ENCODE measurements around the gene CALML5.
A peak's percentile ranks its signal among the peaks of the same experiment; 100 is the strongest.

The CALML5 gene

DNA sequence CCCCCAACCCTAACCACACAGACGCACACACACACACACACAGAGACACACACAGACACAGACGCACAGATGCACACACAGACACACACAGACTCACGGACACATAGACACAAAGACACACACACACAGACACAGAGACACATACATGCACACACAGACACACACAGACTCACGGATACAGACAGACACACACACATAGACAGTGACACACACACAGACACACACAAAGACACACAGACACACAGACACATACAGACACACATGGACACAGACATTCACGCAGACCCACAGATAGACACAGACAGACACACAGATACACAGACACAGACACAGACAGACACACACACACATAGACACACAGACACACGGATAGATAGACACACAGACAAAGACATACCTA is 2.1 kb downstream of the CALML5 start:
- peaks cover 0 to 4% (median 0%) of the 10 kb centered on the region in 3 donors for H3K9me3 ChIP-seq
- H3K4me1 ChIP-seq = peaks cover 0 to 12% (median 0%) of the 10 kb centered on the region in 4 donors
- H3K27me3 ChIP-seq = no peaks in the 10 kb centered on the region
- no peak overlapping the region for H3K27ac ChIP-seq
- TF ChIP-seq, protein P1, sequence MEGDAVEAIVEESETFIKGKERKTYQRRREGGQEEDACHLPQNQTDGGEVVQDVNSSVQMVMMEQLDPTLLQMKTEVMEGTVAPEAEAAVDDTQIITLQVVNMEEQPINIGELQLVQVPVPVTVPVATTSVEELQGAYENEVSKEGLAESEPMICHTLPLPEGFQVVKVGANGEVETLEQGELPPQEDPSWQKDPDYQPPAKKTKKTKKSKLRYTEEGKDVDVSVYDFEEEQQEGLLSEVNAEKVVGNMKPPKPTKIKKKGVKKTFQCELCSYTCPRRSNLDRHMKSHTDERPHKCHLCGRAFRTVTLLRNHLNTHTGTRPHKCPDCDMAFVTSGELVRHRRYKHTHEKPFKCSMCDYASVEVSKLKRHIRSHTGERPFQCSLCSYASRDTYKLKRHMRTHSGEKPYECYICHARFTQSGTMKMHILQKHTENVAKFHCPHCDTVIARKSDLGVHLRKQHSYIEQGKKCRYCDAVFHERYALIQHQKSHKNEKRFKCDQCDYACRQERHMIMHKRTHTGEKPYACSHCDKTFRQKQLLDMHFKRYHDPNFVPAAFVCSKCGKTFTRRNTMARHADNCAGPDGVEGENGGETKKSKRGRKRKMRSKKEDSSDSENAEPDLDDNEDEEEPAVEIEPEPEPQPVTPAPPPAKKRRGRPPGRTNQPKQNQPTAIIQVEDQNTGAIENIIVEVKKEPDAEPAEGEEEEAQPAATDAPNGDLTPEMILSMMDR (IDR thresholded peaks at IDR 0.05) = no peak
- intact Hi-C loops (cut with DNase I; ENCODE audit: low total_unique reads) = no loop called here
- DNase-seq = no peak
- H3K36me3 ChIP-seq = no peaks in the 10 kb centered on the region
- H3K4me3 ChIP-seq = no peak overlapping the region

DNA sequence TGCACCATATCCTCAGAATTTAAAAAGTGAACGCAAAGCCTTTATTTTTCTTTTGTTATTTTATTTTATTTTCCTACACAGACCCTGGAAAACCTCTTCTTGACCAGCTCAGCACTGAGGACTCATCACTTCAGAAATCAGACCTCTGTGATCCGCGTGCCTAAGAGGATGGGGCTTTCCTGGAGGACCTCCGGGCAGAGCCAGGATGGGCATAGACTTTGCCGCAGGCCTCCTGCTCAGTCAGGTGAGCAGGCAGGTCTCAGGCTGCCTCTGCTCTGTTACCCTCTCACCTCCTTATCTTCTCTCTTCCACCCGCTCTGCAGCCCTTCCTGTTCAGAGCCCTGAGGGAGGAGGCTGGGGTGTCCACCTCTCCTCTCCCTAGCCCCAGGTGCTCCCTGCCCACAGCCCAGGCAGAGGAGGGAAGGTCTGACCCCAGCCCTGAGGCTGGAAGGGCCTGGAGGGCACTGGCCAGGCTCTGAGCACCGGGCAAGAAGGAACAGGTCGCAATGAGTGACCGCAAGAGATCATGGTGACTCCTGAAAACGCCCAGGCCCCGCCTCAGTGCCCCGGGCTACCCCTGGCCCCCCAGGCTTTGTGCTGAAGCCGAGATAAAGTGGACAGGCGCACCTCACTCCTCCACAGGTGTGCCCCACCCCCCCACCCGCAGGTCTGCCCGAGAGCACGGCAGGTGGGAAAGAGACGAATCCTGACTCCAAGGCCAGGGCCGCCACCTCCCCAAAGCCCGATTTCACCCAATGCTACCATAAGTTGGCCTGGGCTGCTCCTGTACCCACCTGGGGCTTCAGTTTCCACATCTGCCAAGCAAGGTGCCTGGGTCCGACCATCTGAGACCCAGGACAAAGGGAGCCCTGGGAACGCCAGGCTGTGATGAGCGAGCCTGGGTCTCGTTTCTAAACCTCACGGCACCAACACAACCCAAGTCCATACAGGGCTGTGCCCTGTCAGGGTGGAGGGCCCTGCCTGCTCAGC is 2.8 kb downstream of the CALML5 start:
- Histone ChIP-seq H3K36me3 (no peaks in the 10 kb centered on the region), H3K4me3 (no peak overlapping the region), H3K9me3 (peaks cover 0 to 5% (median 0%) of the 10 kb centered on the region in 3 donors), H3K4me1 (peaks cover 0 to 10% (median 0%) of the 10 kb centered on the region in 4 donors), H3K27me3 (no peaks in the 10 kb centered on the region), H3K27ac (no peak overlapping the region)
- DNase-seq = peak in 1 of 2 donors; percentile 49
- intact Hi-C loops (cut with DNase I; ENCODE audit: low total_unique reads) = no loop called here
- TF ChIP-seq, protein P1 (IDR thresholded peaks at IDR 0.05) = no peak

DNA sequence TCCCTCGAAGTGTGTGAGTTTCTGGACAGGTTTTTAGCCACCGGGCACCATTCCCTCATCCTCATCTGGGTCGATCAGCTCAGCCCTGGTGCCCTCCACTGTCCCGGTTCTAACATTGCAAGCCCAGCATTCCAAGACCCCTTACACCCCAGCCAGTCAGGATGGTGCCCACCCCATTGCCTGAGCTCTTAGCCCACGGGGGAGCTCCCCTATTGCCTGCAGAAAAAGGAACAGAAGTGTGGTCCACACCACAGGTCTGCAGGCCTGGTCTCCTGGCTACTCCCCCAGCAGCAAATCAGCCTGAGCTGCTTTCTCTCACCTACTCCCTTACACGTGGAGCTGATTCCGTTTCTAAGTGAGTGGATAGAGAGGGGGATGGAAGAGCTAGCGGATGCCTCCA is 4.8 kb downstream of the CALML5 start:
- Histone ChIP-seq H3K27me3 (no peaks in the 10 kb centered on the region), H3K27ac (no peak overlapping the region), H3K4me3 (no peak overlapping the region), H3K4me1 (peaks cover 0 to 13% (median 0%) of the 10 kb centered on the region in 4 donors), H3K36me3 (no peaks in the 10 kb centered on the region), H3K9me3 (peaks cover 0 to 5% (median 0%) of the 10 kb centered on the region in 3 donors)
- DNase-seq = peak in 1 of 2 donors; percentile 50
- intact Hi-C loops (cut with DNase I; ENCODE audit: low total_unique reads) = no loop called here
- TF ChIP-seq, protein P1 (IDR thresholded peaks at IDR 0.05) = no peak

DNA sequence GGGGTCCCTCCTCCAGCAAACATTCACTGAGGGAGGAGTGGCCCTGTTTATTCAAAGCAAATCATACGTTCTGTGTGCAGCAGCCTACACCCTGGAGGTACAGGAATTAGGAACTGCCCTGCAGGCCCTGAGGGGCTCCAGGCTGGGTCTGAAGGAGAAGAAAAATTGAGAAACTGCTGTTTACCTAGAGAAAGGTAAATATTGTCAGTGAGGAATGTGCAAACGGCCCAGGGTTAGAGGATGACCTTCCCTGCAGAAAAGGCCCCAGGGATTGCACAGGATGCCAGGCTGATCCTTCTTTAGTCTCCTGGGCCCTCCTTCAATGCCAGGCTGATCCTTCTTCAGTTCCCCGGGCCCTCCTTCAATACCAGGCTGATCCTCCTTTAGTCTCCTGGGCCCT is 5.7 kb downstream of the CALML5 start:
- no peak overlapping the region for H3K4me3 ChIP-seq
- no peaks in the 10 kb centered on the region for H3K27me3 ChIP-seq
- intact Hi-C loops (cut with DNase I; ENCODE audit: low total_unique reads) = no loop called here
- peak in 1 of 2 donors; percentile 28 for DNase-seq
- H3K27ac ChIP-seq = no peak overlapping the region
- peaks cover 0 to 6% (median 0%) of the 10 kb centered on the region in 4 donors for H3K4me1 ChIP-seq
- H3K9me3 ChIP-seq = peaks cover 0 to 5% (median 0%) of the 10 kb centered on the region in 3 donors
- TF ChIP-seq, protein P1 (IDR thresholded peaks at IDR 0.05) = no peak
- no peaks in the 10 kb centered on the region for H3K36me3 ChIP-seq

DNA sequence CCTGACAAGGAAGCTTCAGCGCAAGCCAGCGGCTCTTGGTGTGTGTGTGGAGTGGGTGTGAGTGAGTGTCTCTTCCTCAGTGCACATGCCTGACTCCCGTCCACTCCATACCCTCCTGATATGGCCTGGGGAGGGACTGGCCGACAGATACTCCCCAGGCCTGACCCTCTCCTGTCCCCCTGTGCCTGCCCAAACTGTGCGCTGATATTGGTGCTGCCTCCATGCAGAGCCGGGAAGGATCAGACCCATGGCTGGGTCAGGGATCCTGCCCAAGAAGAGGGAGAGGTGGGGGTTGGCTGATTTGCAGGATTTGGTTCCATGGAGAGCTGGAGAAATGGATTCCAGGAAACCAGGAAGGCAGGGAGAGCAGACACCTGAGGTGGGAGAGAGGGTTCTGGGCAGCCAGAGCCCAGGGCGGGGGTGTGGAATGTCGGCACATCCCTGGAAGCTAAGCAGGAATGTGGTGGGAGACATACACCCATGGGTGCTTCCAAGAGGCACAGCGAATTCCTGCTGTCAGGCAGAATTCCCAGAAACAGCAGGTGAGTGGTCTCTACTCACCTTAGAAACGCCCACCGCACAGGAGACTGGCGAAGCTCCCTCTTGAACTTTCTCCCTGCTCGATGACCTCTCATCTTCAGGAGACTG is 6.3 kb downstream of the CALML5 start:
- Histone ChIP-seq H3K27ac (no peak overlapping the region), H3K36me3 (no peaks in the 10 kb centered on the region), H3K9me3 (peaks cover 0 to 5% (median 0%) of the 10 kb centered on the region in 3 donors), H3K4me1 (peaks cover 0 to 6% (median 0%) of the 10 kb centered on the region in 4 donors), H3K4me3 (no peak overlapping the region), H3K27me3 (no peaks in the 10 kb centered on the region)
- TF ChIP-seq, protein P1 (IDR thresholded peaks at IDR 0.05) = no peak
- intact Hi-C loops (cut with DNase I; ENCODE audit: low total_unique reads) = no loop called here
- DNase-seq = peak in 1 of 2 donors; percentile 41
